HS-27A (cell line): ENCODE results near the gene ACVRL1.

ENCODE experiments used
- DNase-seq: peaks from one replicate; pipeline ENCODE4 v3.0.0-alpha.2; 2012; ENCODE audit warnings: low read depth, missing footprints

Gene ACVRL1

DNA sequence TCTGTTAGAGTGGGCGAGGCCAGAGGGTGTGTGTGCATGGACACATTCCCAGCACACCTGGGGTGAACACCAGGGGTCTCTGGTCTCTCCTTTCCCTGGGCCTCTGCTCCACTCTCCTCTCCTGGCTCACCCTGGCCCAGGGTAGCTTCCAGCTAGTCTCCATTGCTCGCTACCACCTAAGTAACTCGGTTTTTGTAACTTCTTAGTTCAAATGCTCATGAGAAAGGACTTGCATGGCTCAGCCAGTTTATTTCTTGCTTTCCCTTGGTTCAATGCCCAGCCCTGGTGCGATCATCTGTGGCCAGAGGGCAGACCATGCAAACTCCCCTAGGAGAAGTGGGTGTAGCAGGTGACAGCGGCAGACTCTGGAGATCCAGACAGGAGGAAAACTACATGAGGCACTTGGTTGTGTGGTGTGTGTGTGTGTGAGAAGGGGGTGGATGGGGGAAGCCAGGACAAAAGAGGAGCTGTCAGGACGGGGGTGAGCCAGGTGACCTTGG lies 35.2 kb downstream of the ACVRL1 start:
- DNase-seq, result no peak

DNA sequence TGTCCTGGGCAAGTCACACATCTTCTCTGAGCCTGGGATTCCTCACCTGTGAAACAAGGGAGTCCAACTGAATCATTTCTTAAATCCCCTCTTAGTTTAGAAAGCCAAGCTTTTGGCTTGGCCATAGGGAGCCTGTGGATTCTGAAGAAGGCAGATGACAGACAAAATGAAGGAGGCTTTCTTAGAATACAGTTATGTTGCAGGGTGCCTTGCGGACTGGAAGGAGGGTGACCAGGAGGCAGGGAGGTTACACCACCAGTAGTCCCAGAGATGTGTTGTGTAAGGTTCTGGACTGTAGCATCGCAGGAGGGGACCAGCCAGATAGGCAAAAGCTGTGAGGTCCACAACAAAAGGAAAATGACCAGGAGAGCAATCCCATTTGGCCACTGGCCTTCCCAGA lies 36.0 kb downstream of the ACVRL1 start:
- no peak for DNase-seq

DNA sequence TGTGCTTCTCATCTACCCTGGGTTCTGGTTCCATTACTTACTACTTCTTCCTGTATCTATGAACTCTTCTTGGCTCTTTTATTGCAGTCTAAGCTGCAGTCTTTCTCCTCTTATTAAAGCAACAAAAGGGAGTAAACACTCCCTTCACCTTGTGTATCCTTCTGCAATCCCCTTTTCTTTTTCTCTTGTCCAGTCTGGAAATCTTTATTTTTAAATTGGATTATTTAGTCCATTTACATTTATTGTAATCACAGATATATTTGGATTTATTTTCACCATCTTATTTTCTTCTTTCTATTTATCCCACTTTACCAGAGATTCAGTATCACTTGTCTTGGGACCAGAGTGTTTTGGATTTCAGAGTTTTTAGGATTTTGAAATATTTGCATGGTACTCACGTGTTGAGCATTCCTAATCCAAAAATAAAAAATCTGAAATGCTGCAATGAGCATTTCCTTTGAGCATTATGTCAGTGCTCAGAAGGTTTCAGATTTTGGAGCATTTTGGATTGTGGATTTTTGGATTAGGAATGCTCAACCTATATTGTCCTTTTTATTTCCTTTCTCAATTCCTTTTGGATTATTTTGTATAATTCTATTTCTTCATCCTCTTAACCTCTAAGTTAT lies 37.4 kb downstream of the ACVRL1 start:
- no peak for DNase-seq

DNA sequence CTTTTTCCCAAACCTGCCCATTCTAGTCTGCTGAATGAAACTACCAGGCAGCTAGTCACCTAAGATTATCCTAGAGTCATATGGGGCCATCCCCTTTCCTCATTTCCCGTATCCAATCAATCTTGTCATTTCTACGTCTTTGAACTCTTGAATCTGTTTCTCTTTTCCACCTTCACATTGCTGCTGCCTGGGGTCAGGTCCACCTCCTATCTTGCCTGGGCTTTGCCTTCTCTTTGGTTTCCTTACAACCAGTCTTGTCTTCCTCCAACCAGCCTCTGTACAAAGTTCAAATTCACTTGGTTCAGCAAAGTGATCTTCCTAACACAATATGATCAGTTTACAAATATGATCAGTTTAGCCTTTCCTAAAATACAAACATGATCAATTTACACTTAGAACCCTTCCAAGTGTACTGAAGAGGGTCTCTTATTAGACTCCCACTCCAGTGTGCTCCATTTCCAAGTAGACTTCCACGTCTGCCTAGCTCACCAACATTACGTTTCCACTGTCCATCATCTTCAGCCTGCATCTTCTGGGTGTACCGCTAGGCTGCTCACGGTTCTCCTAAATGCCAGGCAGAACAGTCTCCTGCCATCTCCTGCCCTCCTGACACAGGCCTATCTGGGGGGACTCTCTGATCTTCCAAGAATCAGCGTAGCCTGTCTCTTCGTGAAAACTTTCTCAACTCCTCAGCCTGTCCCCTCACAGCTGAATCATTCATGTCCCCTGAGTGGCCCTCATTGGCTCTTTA lies 40.1 kb downstream of the ACVRL1 start:
- no peak for DNase-seq

DNA sequence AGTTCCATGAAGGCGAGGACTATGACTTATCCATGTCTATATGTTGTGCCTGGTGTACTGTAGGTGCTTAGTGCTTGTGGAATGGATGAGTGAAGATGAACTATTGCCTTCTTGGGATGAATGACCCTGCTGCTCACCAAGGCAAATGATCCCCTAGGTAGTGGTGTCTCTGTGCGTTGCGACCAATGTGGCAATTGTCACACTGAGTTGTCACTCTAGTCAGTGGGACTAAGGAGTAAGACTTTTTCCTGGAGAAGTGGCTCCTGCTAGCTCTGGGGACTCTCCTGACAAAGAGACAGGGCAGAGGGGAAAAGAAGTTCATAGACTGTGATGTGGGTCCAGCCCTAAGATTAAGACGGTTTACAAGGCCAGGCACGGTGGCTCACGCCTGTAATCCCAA lies 40.8 kb downstream of the ACVRL1 start:
- no peak for DNase-seq

DNA sequence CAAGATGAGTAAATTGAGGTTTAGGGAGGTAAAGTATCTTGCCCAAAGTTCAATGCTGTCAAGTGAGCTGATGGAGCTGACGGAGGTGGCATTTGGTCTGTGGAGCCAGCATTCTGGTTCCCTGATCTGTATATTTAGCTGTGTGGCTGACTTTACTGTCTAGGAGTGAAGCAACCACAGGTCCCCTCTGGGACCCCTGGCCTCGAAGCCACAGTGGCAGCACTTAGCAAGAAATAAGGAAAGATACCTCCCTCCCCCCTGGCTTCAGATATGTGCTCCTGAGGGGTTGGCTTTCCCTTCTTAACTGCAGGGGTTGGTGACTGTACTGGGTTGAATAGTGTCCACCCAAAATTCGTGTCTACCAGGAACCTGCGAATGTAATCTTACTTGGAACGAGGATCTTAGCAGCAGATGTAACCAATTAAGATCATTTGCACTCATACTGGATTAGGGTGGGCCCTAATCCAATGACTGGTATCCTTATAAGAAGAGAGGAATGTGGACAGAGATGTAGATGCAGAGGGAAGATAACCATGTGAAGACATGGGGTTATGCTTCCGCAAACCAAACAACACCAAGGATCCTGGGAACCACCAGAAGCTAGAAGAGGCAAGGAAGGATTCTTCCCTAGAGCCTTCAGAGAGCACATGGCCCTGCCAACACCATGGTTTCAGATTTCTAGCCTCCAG lies 42.2 kb downstream of the ACVRL1 start:
- DNase-seq, result no peak

DNA sequence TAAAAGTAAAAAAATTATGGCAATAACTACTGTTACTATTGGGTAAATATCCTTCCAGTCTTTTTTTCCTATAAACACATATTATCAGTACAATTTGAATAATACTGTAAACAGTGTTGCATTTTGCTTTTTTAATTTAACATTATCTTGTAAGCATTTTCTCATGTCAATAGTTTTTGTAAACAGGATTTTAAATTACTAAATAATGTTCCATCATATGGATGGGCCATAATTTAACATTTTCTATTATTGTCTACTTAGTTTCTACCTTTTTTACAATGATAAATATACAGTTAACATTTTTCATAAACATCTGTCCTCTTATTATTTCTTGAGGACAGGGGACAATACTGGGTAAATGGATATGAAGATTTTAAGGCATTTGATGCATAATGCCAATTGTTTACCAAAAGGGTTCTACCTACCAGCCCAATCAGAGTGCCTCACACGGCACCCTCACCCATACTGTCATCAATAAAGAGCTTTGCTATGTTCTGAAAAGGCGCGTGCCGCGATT lies 43.4 kb downstream of the ACVRL1 start:
- DNase-seq, result no peak

DNA sequence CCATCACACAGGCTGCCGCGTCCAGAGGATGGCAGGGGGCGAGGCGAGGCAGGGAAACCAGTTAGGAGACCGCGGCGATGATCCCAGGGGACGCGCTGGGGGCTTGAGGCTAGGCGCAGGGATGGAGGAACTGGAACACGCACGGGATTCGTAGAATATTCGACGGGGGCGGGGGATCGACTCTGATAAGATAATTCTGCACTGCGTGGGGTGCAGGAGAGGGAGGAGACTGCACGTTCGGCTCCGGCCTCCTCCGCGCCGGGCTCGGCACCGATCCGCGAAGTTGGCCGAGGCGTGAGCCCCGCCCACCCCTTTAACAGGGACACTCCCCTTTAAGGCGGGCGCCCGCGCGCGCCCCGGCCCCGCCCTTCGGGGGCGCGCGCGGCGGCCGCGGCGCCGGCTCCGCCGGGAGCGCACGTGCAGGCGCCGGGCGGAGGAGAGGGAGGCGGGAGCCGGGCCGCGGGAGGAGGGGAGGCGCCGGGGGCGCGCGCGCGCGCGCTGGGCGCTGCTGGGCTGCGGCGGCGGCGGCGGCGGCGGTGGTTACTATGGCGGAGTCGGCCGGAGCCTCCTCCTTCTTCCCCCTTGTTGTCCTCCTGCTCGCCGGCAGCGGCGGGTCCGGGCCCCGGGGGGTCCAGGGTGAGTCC lies 44.0 kb downstream of the ACVRL1 start, which contains the start of gene ACVR1B:
ACVR1B (plus strand) TSS at position 501 of the 644 bp plus-strand sequence; CDS start at position 546, 45 bp downstream.
- peak; percentile 56 for DNase-seq

DNA sequence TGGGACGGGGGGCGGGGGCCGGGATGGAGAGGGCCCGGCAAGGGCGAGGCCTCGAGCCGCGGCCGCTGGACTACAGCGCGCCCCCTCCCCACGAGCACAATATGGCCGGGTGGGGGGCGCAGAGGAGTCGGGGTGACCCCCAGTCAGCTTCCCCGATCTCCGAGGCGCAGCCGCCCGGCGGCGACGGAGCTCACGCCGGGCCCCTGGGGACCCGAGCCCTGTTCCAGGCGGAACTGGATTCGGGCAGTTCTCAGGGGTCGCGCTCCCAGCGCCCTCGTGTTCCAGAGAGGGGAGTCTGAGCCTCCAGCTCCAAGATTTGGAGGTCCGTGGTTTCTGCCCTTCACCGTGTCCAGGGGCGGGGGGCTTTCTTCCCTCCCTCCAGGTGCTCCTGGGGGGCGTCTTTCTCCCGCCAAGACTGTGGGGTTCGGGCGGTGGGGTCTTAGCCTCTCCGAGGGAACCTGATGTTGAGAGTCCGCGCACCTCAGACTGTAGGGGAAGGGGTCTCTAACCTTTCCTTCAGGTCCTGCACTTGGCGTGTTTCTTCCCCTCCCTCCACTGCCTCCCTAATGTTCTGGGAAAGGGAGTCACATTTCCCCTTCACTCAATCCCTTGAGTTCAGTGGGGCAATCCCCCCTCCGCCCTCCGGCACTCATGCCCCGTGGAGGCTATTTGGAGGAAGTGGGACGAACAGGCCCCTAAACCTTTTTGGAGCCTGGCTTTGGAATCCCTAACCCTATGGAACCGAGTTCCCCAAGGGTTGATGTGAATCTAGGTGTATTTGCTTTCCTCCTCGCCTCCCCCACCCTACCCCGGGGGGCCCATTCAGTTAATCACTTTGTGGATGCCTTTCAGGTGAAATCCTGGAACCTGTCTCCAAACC lies 44.8 kb downstream of the ACVRL1 start:
- no peak for DNase-seq

DNA sequence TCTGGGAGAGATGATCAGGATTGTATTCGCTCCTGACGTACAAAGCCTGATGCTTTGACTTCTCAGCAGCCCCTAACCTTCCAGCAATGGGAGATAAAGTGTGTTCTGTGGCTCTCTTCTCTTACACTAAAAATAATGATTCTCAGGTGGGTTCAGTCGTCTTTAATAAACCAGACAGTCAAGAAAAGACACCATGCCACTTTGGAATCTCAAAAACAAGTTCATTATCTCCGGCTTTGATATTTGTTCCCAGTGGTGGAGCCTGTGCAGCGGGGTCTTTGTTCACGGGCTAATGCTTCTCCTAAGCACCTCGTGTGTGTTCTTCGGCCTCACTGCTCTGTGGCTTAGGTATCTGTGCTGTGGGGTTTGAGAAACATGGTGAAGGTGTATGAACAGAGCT lies 45.8 kb downstream of the ACVRL1 start:
- no peak for DNase-seq

DNA sequence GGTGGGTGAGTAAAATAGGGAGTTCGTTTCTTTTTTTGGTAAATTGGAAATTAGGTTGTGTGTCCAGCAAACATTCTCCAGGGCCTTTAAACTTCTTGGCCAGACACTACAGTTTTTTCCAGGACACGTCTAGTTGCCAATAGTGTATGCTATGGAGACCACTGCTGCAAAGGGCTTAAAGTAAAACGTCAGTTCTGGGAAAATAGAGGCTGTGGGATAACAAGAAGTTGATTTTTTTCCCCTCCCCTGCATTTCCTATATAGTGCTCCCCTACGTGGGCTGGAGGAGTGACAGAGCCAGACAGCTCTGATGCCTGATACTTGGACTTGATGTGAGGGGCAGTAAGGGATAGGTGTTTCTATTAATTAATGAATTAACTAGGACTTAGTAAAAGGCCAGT lies 46.6 kb downstream of the ACVRL1 start:
- DNase-seq, result no peak

DNA sequence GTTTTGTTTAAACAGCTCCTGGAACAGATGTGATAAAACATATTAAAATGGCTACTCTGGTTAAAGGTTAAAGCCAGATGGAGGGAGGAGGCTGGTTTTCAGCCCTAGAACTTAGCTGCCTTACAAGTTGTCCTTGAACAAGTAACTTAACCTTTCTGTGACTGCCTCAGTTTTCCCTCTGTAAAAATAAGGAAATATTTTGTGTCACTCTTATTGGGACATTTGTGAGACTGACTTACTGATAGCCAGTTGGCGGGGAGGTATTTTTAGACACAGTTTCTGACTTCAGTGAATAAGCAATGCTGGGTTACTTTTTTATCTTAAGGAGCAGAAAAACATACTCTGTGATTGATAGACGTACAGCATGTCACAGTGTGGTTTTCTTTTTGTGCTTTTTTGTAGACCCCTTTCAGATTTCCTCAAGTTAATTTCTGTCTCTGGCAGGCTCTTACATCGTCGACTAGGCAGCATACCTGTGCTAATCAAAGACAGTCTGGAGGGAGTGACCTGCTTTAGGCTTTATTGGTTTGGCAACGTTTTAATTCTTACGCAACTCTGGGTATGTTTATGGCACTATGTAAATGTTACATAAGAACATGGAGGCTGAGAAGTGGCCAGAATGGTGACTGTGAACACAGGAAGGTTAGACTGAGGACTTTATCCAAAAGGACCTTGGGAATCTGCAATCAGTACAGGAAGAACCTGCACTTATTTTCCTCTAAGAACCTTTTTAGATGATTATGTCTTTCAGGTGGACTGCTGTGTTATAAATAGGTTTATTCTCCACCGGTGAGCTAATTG lies 47.5 kb downstream of the ACVRL1 start:
- DNase-seq, result no peak

DNA sequence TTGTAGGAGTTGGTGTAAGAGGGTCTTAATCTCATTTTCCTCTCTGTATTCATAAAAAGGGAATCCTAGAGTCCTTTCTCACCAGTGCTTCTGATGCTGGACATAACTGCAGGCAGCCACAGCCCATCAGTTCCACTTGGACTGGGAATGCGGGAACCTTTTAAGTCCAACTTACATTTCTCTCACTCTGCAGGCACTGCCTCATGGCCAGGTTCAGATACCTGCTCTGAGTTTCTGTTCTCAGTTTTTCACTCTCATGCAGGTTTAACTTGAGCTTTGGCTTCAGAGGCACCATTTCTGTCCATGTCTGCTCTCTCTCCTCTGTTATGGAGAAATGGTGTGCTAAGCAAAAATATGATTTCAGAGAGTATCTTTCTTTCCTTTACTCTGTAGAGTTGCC lies 48.4 kb downstream of the ACVRL1 start:
- DNase-seq, result no peak

DNA sequence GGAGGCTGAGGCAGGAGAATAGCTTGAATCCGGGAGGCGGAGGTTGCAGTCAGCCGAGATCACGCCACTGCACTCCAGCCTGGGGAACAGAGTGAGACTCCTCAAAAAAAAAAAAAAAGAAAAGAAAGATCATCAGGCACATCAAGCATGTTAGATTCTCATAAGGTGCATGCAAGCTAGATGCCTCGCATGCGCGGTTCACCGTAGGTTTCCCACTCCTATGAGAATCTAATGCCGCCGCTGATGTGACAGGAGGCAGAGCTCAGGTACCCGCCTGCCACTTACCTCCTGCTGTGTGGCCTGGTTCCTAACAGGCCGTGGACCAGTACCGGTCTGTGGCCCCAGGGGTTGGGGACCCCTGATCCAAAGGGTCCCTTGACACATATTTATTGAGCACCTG lies 51.2 kb downstream of the ACVRL1 start:
- no peak for DNase-seq

DNA sequence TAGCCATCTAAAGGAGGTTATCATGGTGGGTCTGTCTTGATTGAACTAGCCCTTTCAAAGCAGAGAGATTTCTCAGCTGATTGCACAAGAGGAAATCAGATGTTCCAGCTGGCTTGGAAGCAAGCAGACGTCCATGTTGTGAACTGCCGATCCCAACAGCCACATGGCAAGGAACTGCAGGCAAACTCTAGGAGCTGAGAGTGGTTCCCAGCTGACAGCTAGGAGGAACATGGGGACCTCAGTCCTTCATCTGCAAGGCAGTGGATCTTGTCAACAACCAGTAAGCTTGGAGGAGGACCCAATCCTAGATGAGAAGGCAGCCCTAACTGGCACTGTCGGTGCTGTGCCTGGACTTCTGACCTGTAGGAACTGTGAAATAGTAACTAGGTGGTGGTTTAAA lies 51.9 kb downstream of the ACVRL1 start:
- DNase-seq, result no peak

DNA sequence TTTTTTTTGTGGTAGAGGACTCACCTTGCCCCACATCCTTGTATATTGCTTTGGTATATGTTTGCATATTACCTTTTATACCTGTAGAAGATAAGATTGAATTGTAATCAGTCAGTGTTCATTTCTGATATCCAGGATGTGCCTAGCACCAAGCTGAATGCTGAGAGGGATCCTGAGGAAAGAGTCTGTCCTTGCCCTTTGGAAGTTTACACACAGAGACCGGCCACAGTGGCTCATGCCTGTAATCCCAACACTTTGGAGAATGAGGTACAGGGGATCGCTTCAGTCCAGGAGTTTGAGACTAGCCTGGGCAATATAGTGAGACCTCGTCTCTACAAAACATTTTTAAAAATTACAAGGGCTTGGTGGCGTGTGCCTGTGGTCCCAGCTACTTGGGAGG lies 52.6 kb downstream of the ACVRL1 start:
- no peak for DNase-seq

DNA sequence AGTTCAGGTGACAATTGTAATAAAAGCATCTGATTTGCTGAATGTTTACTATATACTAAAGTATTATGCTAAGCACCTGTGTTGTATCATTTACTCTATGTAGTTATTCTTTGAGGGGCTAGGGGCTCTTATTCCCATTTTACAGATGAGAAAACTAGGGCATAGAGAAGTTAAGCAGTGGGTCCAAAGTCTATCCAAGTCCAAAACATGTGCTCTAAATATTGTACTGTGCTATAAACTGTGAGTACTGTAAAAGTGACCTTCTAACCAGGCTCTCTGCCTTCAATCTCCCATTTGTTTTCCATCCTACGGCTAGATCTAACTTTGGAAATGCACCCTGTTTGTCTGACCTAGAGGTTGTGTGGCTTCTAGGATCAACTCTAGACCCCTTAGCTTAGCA lies 53.2 kb downstream of the ACVRL1 start:
- no peak for DNase-seq

DNA sequence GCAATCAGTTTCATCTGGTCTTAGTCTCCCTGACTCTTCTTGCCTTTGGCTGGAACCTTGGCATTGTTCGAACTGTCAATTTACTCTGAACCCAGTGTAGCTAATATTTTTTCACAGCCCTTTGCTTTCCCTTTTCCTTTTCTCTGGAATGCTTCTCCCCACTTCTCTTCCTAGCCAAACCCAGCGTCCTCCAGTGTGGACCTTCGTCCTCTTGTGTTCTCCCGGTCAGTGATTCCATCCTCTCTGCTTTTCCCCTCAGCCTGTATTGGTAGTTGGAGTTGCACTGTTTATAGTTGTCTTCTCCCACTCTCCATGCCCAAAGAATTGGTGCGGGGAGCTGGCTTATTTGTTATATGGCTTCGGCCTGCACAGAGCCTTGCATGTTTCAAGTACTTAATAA lies 53.6 kb downstream of the ACVRL1 start:
- DNase-seq, result no peak

DNA sequence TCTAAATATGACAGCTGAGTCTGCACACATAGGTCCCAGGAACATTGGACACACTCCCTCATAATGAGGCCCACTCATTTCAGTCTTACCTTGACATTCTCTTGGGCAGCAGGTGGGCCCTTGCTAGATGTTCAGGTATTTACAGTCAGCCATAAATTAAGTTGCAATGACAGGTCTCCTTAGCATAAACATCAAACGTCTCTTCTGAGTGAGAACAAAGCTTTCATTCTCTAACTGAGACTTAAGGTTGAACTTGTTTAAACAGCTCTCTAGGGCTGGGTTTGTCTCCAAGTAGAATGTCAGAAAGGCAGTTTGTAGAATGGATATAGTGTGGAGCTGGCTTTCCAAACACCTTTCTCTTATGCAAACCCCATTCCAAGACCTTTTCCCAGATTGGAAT lies 54.5 kb downstream of the ACVRL1 start:
- DNase-seq, result no peak

DNA sequence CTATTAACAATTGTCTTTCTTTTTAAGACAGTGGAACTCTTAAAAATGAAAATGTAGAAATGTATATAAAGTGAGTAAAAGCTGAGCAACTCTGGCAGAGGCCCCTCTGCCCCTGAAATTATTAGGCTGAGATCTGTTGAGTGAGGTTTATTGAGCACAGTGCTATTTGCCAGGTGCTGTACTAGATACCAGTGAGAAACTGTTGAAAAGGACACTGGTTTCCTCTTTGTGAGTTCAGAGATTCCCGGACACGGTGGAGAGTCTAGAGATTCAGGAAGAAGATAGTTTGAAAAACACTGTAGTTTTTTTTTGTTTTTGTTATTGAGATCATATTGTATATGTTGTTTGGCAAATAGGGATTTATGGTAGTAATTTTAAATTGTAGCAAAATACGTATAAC lies 55.4 kb downstream of the ACVRL1 start:
- no peak for DNase-seq

DNA sequence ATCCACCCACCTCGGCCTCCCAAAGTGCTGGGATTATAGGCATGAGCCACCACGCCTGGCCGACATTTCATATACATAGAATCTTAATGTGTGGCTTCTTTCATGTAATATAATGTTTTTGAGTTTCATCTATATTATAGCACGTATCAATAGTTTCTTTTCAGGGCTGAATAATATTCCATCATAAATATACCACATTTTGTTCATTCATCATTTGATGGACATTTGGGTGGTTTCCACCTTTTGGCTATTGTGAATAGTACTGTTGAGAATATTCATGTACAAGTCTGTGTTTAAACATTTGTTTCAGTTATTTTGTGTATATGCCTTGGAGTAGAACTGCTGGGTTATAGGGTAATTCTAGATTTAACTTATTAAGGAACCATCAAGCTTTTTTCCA lies 56.2 kb downstream of the ACVRL1 start:
- no peak for DNase-seq
